ENCODE results near the gene ZBTB7C.
A peak's percentile ranks its signal among the peaks of the same experiment; 100 is the strongest.

The ZBTB7C gene

GRCh38 chr18:48027401-48027963 lies 381.7 kb downstream of the ZBTB7C start:
- no peak for DNase-seq

GRCh38 chr18:48026216-48026615 lies 383.0 kb downstream of the ZBTB7C start:
- no peak for DNase-seq

- no peak for DNase-seq
Measured at GRCh38 chr18:48024881-48025660, 384.1 kb downstream of the ZBTB7C start.

- no peak for DNase-seq
Measured at GRCh38 chr18:48024009-48024512, 385.1 kb downstream of the ZBTB7C start.

- DNase-seq = peak; percentile 34
Measured at GRCh38 chr18:48023334-48024008, 385.7 kb downstream of the ZBTB7C start.

- DNase-seq = peak; percentile 59
Measured at GRCh38 chr18:48022531-48023329, 386.5 kb downstream of the ZBTB7C start.

- no peak for DNase-seq
Measured at GRCh38 chr18:48022021-48022420, 387.2 kb downstream of the ZBTB7C start.

- DNase-seq = no peak
Measured at GRCh38 chr18:48021273-48021914, 387.8 kb downstream of the ZBTB7C start.

GRCh38 chr18:48020337-48021250 lies 388.6 kb downstream of the ZBTB7C start:
- DNase-seq = no peak

GRCh38 chr18:48019557-48020325 lies 389.4 kb downstream of the ZBTB7C start:
- DNase-seq = no peak

GRCh38 chr18:48018851-48019250 lies 390.3 kb downstream of the ZBTB7C start:
- DNase-seq = no peak

- no peak for DNase-seq
Measured at GRCh38 chr18:48017635-48018034, 391.5 kb downstream of the ZBTB7C start.

GRCh38 chr18:48013162-48013561 lies 396.0 kb downstream of the ZBTB7C start:
- DNase-seq = no peak

- no peak for DNase-seq
Measured at GRCh38 chr18:48011926-48012465, 397.2 kb downstream of the ZBTB7C start.

GRCh38 chr18:48010264-48010663 lies 398.9 kb downstream of the ZBTB7C start:
- no peak for DNase-seq

GRCh38 chr18:48009116-48009745 lies 400.0 kb downstream of the ZBTB7C start:
- DNase-seq = no peak

GRCh38 chr18:48007955-48008701 lies 401.1 kb downstream of the ZBTB7C start:
- DNase-seq = no peak

- no peak for DNase-seq
Measured at GRCh38 chr18:48007381-48007780, 401.8 kb downstream of the ZBTB7C start.

Data from DMS 273 treated with DMSO at 0.1 percent for 48 hours (cell line).